GM23248 (cell line): ENCODE measurements around the gene STX18. TPM values are rescaled to one million over a fixed set of nuclear protein-coding genes. Genes with fewer than 3 reads are reported as not detected.

Source experiments
- DNase-seq: peaks from one replicate; pipeline ENCODE4 v3.0.0-alpha.2; 2015
- H2AFZ ChIP-seq: fragments of 200-600 bp; sonication (generic); 2 replicates; pipeline ENCODE4 v1.6.1; 2016; ENCODE audit warnings: antibody characterized with exemption
- H3F3A ChIP-seq: fragments of 200-600 bp; sonication (generic); 2 replicates; pipeline ENCODE4 v1.6.1; 2016; ENCODE audit warnings: mild to moderate bottlenecking, antibody characterized with exemption, mixed run types; ENCODE audit not compliant: insufficient read depth
- H3K27ac ChIP-seq: fragments of 200-600 bp; sonication (generic); 2 replicates; pipeline ENCODE4 v1.5.1; 2016; ENCODE audit warnings: mild to moderate bottlenecking
- H3K27me3 ChIP-seq: fragments of 200-600 bp; sonication (generic); replicated peaks from 2 replicates; pipeline ENCODE4 v1.6.1; 2016; ENCODE audit warnings: mild to moderate bottlenecking; ENCODE audit not compliant: insufficient read depth
- H3K36me3 ChIP-seq: fragments of 200-600 bp; sonication (generic); 2 replicates; pipeline ENCODE4 v1.6.1; 2016; ENCODE audit warnings: low read depth, mild to moderate bottlenecking
- H3K4me1 ChIP-seq: fragments of 200-600 bp; sonication (generic); 2 replicates; pipeline ENCODE4 v1.6.1; 2016; ENCODE audit warnings: mild to moderate bottlenecking; ENCODE audit not compliant: insufficient read depth
- H3K4me2 ChIP-seq: fragments of 200-600 bp; sonication (generic); one replicate; pipeline ENCODE4 v1.6.1; 2016; ENCODE audit warnings: mild to moderate bottlenecking; ENCODE audit not compliant: unreplicated experiment
- H3K4me3 ChIP-seq: fragments of 200-600 bp; sonication (generic); 2 replicates; pipeline ENCODE4 v1.5.1; 2016; ENCODE audit warnings: mild to moderate bottlenecking
- H3K79me2 ChIP-seq: fragments of 200-600 bp; sonication (generic); 2 replicates; pipeline ENCODE4 v1.6.1; 2016; ENCODE audit warnings: mild to moderate bottlenecking; ENCODE audit not compliant: insufficient read depth
- H3K9ac ChIP-seq: fragments of 200-600 bp; sonication (generic); 2 replicates; pipeline ENCODE4 v1.6.1; 2016; ENCODE audit warnings: mild to moderate bottlenecking
- H3K9me2 ChIP-seq: fragments of 200-600 bp; sonication (generic); 2 replicates; pipeline ENCODE4 v1.6.1; 2016; ENCODE audit warnings: mixed run types, mild to moderate bottlenecking, moderate library complexity; ENCODE audit not compliant: insufficient read depth
- H3K9me3 ChIP-seq: fragments of 200-600 bp; sonication (generic); one replicate; pipeline ENCODE4 v1.6.1; 2017; ENCODE audit warnings: low read depth
- H4K20me1 ChIP-seq: fragments of 200-600 bp; sonication (generic); 2 replicates; pipeline ENCODE4 v1.6.0; 2016; ENCODE audit not compliant: insufficient read depth
- EZH2 ChIP-seq: fragments of 200-600 bp; sonication (generic); IDR thresholded peaks from 2 replicates; pipeline ENCODE4 v1.6.1; 2018; ENCODE audit warnings: antibody characterized with exemption, mild to moderate bottlenecking; ENCODE audit not compliant: insufficient read depth, poor library complexity, severe bottlenecking
- EZH2phosphoT487 ChIP-seq: fragments of 200-600 bp; sonication (generic); IDR thresholded peaks from 2 replicates; pipeline ENCODE4 v1.6.1; 2018; ENCODE audit warnings: antibody characterized with exemption, moderate library complexity, mild to moderate bottlenecking, low read depth; ENCODE audit not compliant: insufficient read depth
- WGBS, 2 experiments: methylation state at CpG; one replicate each; pipeline ENCODE4 v1.1.6; 2015 to 2017; ENCODE audit warnings: low lambda C conversion rate in 2 of 2, low coverage in 1 of 2; ENCODE audit errors: missing lambda C conversion rate in 2 of 2; 5-methylcytosine and 5-hydroxymethylcytosine counted together
- in situ Hi-C: fragments of 300-500 bp; cut with MboI; formaldehyde crosslinking; loops from 2 replicates; pipeline ENCODE4 v1.15.0; 2020
- polyA plus RNA-seq: library from polyadenylated mRNA; unstranded; fragments of >200 nt; fragmentation: Nextera tagmentation; extraction: Ambion mirVana; gene quantifications from 2 replicates; pipeline ENCODE4 v1.2.1, GENCODE V29; 2016
- total RNA-seq: library from RNA; depleted of rRNA; stranded (reverse); fragments of >200 nt; shearing (Covaris generic); gene quantifications from 2 replicates; pipeline ENCODE4 v1.2.3, GENCODE V29; 2014; rRNA removed

Gene STX18
- total and polyA plus RNA-seq, 2 experiments from 2014 or later = 39.2 to 42.6 TPM

DNA sequence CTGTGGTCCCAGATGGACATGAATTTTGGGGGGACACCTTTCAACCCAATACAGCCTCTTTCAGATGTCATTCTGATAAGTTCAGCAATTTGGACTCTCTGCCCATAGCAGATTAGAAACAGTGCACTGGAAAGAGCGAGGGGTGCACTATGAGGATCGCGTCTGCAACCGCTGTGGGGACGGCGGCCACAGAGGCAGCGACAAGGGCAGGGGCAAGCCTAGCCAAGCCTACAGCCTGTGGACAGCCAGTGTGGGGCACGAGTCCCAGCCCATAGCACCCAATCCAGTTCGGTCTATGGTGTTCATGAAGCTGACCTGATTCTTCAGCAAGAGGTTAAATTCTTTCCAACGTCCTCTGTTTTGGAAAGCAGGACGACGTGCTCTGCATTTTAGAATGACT is 164.7 kb downstream of the STX18 start:
- H3K9me2 ChIP-seq = no peaks in the 10 kb centered on the region
- H2AFZ ChIP-seq = no peak overlapping the region
- no peaks in the 10 kb centered on the region for H3F3A ChIP-seq
- in situ Hi-C loops = no loop called here
- TF ChIP-seq EZH2phosphoT487 (no peak), EZH2 (no peak)
- no peaks in the 10 kb centered on the region for H3K9me3 ChIP-seq
- H3K4me2 ChIP-seq = no peak overlapping the region
- no peak for DNase-seq
- peaks cover 51% of the 10 kb centered on the region for H3K27me3 ChIP-seq
- WGBS, 2 experiments = 57 to 59% methylated on average over 12 of the region's 12 CpGs
- no peaks in the 10 kb centered on the region for H3K79me2 ChIP-seq
- H4K20me1 ChIP-seq = no peaks in the 10 kb centered on the region
- no peaks in the 10 kb centered on the region for H3K4me1 ChIP-seq
- H3K36me3 ChIP-seq = no peaks in the 10 kb centered on the region
- H3K27ac ChIP-seq = no peak overlapping the region
- H3K9ac ChIP-seq = no peak overlapping the region
- no peak overlapping the region for H3K4me3 ChIP-seq

DNA sequence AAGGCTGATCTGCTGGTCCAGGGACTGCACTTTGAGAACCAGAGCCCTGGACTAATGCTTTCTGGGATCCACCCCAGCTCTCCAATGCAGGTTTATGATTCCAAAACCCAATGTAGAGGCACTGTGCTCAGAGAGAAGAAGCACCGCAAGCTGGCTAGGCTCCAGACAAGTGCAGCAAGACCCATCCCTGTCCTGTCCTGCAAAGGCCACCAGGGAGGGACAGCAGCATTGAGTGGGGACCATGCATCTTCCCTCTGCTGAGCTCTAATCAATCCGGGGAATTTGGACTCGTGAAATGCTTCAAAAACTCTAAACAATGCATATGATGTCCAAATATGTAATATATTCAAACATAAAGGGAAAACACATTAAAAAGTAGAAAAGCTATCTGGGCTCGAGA is 165.8 kb downstream of the STX18 start:
- DNase-seq = no peak
- H3F3A ChIP-seq = no peaks in the 10 kb centered on the region
- in situ Hi-C loops = no loop called here
- WGBS, 2 experiments = 45 to 48% methylated on average over 4 of the region's 4 CpGs
- H3K4me1 ChIP-seq = no peaks in the 10 kb centered on the region
- H3K27me3 ChIP-seq = peaks cover 55% of the 10 kb centered on the region
- no peak overlapping the region for H3K4me3 ChIP-seq
- H2AFZ ChIP-seq = no peak overlapping the region
- H3K4me2 ChIP-seq = no peak overlapping the region
- no peak for TF ChIP-seq EZH2phosphoT487
- no peak for TF ChIP-seq EZH2
- no peaks in the 10 kb centered on the region for H3K79me2 ChIP-seq
- no peak overlapping the region for H3K9ac ChIP-seq
- H3K9me2 ChIP-seq = no peaks in the 10 kb centered on the region
- H3K27ac ChIP-seq = no peak overlapping the region
- no peaks in the 10 kb centered on the region for H3K9me3 ChIP-seq
- H4K20me1 ChIP-seq = no peaks in the 10 kb centered on the region
- no peaks in the 10 kb centered on the region for H3K36me3 ChIP-seq

DNA sequence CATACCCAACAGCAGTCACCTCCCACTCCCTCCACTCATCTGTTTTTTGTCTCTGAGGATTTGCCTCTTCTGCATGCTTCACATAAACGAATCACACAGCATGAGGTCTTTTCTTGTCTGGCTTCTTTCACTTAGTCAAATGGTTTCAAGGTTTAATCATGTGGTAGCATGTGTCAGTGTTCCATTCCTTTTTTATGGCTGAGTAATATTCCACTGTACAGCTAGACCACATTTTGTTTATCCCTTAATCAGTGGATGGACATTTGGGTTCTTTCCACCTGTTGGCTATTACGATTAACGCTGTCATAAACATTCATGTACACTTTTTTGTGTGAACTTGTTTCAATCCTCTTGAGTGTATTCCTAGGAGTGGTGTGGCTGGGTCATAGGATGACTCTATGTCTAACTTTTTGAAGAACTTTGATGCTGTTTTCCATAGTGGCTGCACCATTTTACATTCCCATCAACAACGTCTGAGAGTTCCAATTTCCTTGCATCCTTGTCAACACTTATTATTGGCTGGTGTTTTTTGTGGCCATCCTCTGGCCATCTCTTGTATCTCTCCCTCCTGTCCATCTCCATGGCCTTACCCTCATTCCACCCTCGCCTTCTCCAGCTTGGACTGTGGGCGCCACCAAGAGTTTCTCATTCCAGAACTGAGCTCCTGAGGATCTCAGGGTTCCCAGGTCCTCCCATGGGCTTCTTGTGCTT is 167.3 kb downstream of the STX18 start:
- H3K9me3 ChIP-seq = no peaks in the 10 kb centered on the region
- H3K4me3 ChIP-seq = no peak overlapping the region
- no peaks in the 10 kb centered on the region for H3F3A ChIP-seq
- H3K4me1 ChIP-seq = no peaks in the 10 kb centered on the region
- H2AFZ ChIP-seq = no peak overlapping the region
- H3K9me2 ChIP-seq = no peaks in the 10 kb centered on the region
- H3K9ac ChIP-seq = no peak overlapping the region
- in situ Hi-C loops = no loop called here
- H3K79me2 ChIP-seq = no peaks in the 10 kb centered on the region
- peaks cover 54% of the 10 kb centered on the region for H3K27me3 ChIP-seq
- WGBS, 2 experiments = 43 to 44% methylated on average over 6 of the region's 6 CpGs
- no peaks in the 10 kb centered on the region for H3K36me3 ChIP-seq
- no peak overlapping the region for H3K27ac ChIP-seq
- no peak overlapping the region for H3K4me2 ChIP-seq
- no peak for DNase-seq
- H4K20me1 ChIP-seq = no peaks in the 10 kb centered on the region
- TF ChIP-seq EZH2phosphoT487 (no peak), EZH2 (no peak)

Other genes starting within 250 kb of the STX18 start
- gene NSG1, start 154.9 kb downstream of the STX18 start, total RNA-seq = 0.86 TPM in 1 of 2 replicates, not detected in the other
- 0.16 and 0.31 TPM in 2 replicates for gene NSG1, start 154.9 kb downstream of the STX18 start, polyA plus RNA-seq